GM21529 (cell line): Measurements from ENCODE around the gene MIF.
"Not testable (repeated sequence)": the region's sequence is repeated elsewhere in the genome, so short reads cannot be mapped to it uniquely, and the experiment has no call there.

Experiments
- ATAC-seq: cut with Tn5 transposase; IDR thresholded peaks from one replicate; pipeline ENCODE4 v1.9.1; 2021; ENCODE audit not compliant: unreplicated experiment

The MIF gene

GRCh38 chr22:23893945-23894709, at the start of gene MIF:
Gene MIF, plus strand, starts transcription at chr22:23894383. Its CDS starts 92 bp downstream, at chr22:23894475.
- ATAC-seq: peak; percentile 74

- ATAC-seq: peak; percentile 5
Observed at GRCh38 chr22:23844739-23845202, 49.4 kb upstream of the MIF start.

GRCh38 chr22:23845265-23846080, 48.7 kb upstream of the MIF start:
- ATAC-seq: no peak

- no peak for ATAC-seq
Observed at GRCh38 chr22:23846081-23846469, 48.1 kb upstream of the MIF start.

- ATAC-seq: no peak
Observed at GRCh38 chr22:23847310-23847920, 46.8 kb upstream of the MIF start.

GRCh38 chr22:23847991-23848864, 46.0 kb upstream of the MIF start:
- ATAC-seq: no peak

GRCh38 chr22:23849009-23850006, 44.9 kb upstream of the MIF start:
- ATAC-seq: no peak

- peak; percentile 53 for ATAC-seq
Observed at GRCh38 chr22:23850136-23850611, 44.0 kb upstream of the MIF start.

GRCh38 chr22:23856721-23857605, 37.2 kb upstream of the MIF start:
- ATAC-seq: peak; percentile 43

- ATAC-seq: peak; percentile 91
Observed at GRCh38 chr22:23857606-23858483, 36.3 kb upstream of the MIF start, which contains the start of gene SLC2A11. Gene SLC2A11, plus strand, starts transcription at chr22:23857875. Its CDS starts 125 bp downstream, at chr22:23858000.

- ATAC-seq: no peak
Observed at GRCh38 chr22:23858484-23858815, 35.7 kb upstream of the MIF start.

GRCh38 chr22:23859201-23859600, 35.0 kb upstream of the MIF start:
- no peak for ATAC-seq

- not testable (repeated sequence) for ATAC-seq
Observed at GRCh38 chr22:23860187-23860586, 34.0 kb upstream of the MIF start.

GRCh38 chr22:23862103-23862502, 32.1 kb upstream of the MIF start:
- no peak for ATAC-seq

- ATAC-seq: not testable (repeated sequence)
Observed at GRCh38 chr22:23864499-23865154, 29.6 kb upstream of the MIF start.

- ATAC-seq: no peak
Observed at GRCh38 chr22:23868580-23868979, 25.6 kb upstream of the MIF start.

GRCh38 chr22:23874871-23875270, 19.3 kb upstream of the MIF start:
- ATAC-seq: no peak
